ENCODE results near the gene HABP2.

The HABP2 gene

GRCh38 chr10:113552701-113553100, at the start of gene HABP2:
HABP2 (plus strand) TSS chr10:113553053; CDS start chr10:113553122, 69 bp downstream.
- no peak for DNase-seq (ENCODE audit: low spot score)

- no peak for DNase-seq (ENCODE audit: low spot score)
These were observed 48.9 kb upstream of the HABP2 start for GRCh38 chr10:113503930-113504329.

GRCh38 chr10:113504423-113504822, 48.4 kb upstream of the HABP2 start:
- no peak for DNase-seq (ENCODE audit: low spot score)

GRCh38 chr10:113506476-113506875, 46.4 kb upstream of the HABP2 start:
- DNase-seq (ENCODE audit: low spot score): no peak

- DNase-seq (ENCODE audit: low spot score): no peak
These were observed 41.4 kb upstream of the HABP2 start for GRCh38 chr10:113511419-113511818.

- DNase-seq (ENCODE audit: low spot score): no peak
These were observed 37.7 kb upstream of the HABP2 start for GRCh38 chr10:113515161-113515560.

GRCh38 chr10:113515601-113516000, 37.3 kb upstream of the HABP2 start:
- DNase-seq (ENCODE audit: low spot score): no peak

GRCh38 chr10:113516061-113516460, 36.8 kb upstream of the HABP2 start:
- DNase-seq (ENCODE audit: low spot score): no peak

GRCh38 chr10:113517165-113517900, 35.5 kb upstream of the HABP2 start:
- no peak for DNase-seq (ENCODE audit: low spot score)

- no peak for DNase-seq (ENCODE audit: low spot score)
These were observed 35.0 kb upstream of the HABP2 start for GRCh38 chr10:113517901-113518260.

- DNase-seq (ENCODE audit: low spot score): no peak
These were observed 34.4 kb upstream of the HABP2 start for GRCh38 chr10:113518415-113518814.

- no peak for DNase-seq (ENCODE audit: low spot score)
These were observed 33.8 kb upstream of the HABP2 start for GRCh38 chr10:113518816-113519591.

- DNase-seq (ENCODE audit: low spot score): no peak
These were observed 33.2 kb upstream of the HABP2 start for GRCh38 chr10:113519681-113520115.

- no peak for DNase-seq (ENCODE audit: low spot score)
These were observed 32.6 kb upstream of the HABP2 start for GRCh38 chr10:113520261-113520660.

- DNase-seq (ENCODE audit: low spot score): peak; percentile 55
These were observed 32.0 kb upstream of the HABP2 start for GRCh38 chr10:113520690-113521474.

- DNase-seq (ENCODE audit: low spot score): no peak
These were observed 31.4 kb upstream of the HABP2 start for GRCh38 chr10:113521475-113521795.

GRCh38 chr10:113522460-113522859, 30.4 kb upstream of the HABP2 start:
- DNase-seq (ENCODE audit: low spot score): no peak

- no peak for DNase-seq (ENCODE audit: low spot score)
These were observed 29.8 kb upstream of the HABP2 start for GRCh38 chr10:113523071-113523470.

- no peak for DNase-seq (ENCODE audit: low spot score)
These were observed 29.2 kb upstream of the HABP2 start for GRCh38 chr10:113523628-113524027.

- DNase-seq (ENCODE audit: low spot score): peak; percentile 38
These were observed 28.7 kb upstream of the HABP2 start for GRCh38 chr10:113524120-113524519.

- no peak for DNase-seq (ENCODE audit: low spot score)
These were observed 28.0 kb upstream of the HABP2 start for GRCh38 chr10:113524539-113525490.

- DNase-seq (ENCODE audit: low spot score): no peak
These were observed 27.1 kb upstream of the HABP2 start for GRCh38 chr10:113525713-113526112.
